Endothelial cell of umbilical vein (primary cell): ENCODE results near the gene BTN2A1.

Experiments
- CTCF ChIP-seq, 2 donors: IDR thresholded peaks; 1 replicate in 1 of 2; 2 replicates in 1 of 2; pipeline ENCODE4 v1.5.1; 2011; ENCODE audit warnings: low read length in 2 of 2, mild to moderate bottlenecking in 2 of 2, moderate library complexity in 2 of 2, control low read depth in 1 of 2, inconsistent platforms in 1 of 2, low read depth in 1 of 2; ENCODE audit not compliant: insufficient read depth in 1 of 2; ENCODE audit errors: extremely low read depth in 1 of 2
- EZH2 ChIP-seq: IDR thresholded peaks from 2 replicates; pipeline ENCODE4 v1.6.1; 2012; ENCODE audit warnings: borderline replicate concordance, low read depth, mild to moderate bottlenecking, moderate library complexity, low read length, inconsistent platforms; ENCODE audit not compliant: severe bottlenecking
- FOS ChIP-seq: IDR thresholded peaks from 2 replicates; pipeline ENCODE4 v1.6.1; 2011; ENCODE audit warnings: mild to moderate bottlenecking, low read length, moderate library complexity, borderline replicate concordance; ENCODE audit not compliant: insufficient read depth
- GATA2 ChIP-seq: IDR thresholded peaks from 2 replicates; pipeline ENCODE4 v1.7.0; 2011; ENCODE audit warnings: low read depth, mild to moderate bottlenecking, moderate library complexity, mixed read lengths, low read length; ENCODE audit not compliant: insufficient read length, insufficient read depth
- JUN ChIP-seq: IDR thresholded peaks from 2 replicates; pipeline ENCODE4 v1.6.1; 2011; ENCODE audit warnings: borderline replicate concordance, low read depth; ENCODE audit not compliant: insufficient read length, insufficient read depth
- MYC ChIP-seq: IDR thresholded peaks from one replicate; pipeline ENCODE4 v1.6.1; 2011; ENCODE audit warnings: mild to moderate bottlenecking, low read depth, low read length
- POLR2A ChIP-seq: IDR thresholded peaks from 2 replicates; pipeline ENCODE4 v1.6.1; 2012; ENCODE audit warnings: low read depth, mild to moderate bottlenecking, control low read depth, low read length
- POLR2AphosphoS5 ChIP-seq: IDR thresholded peaks from 2 replicates; pipeline ENCODE4 v1.6.1; 2012; ENCODE audit warnings: low read depth, mild to moderate bottlenecking, control low read depth, low read length, moderate library complexity; ENCODE audit not compliant: insufficient read depth
- TF ChIP-seq, protein P1 (sequence below): IDR thresholded peaks from 2 replicates; pipeline ENCODE4 v1.6.1; 2011; ENCODE audit not compliant: insufficient read depth, insufficient read length

DNA sequence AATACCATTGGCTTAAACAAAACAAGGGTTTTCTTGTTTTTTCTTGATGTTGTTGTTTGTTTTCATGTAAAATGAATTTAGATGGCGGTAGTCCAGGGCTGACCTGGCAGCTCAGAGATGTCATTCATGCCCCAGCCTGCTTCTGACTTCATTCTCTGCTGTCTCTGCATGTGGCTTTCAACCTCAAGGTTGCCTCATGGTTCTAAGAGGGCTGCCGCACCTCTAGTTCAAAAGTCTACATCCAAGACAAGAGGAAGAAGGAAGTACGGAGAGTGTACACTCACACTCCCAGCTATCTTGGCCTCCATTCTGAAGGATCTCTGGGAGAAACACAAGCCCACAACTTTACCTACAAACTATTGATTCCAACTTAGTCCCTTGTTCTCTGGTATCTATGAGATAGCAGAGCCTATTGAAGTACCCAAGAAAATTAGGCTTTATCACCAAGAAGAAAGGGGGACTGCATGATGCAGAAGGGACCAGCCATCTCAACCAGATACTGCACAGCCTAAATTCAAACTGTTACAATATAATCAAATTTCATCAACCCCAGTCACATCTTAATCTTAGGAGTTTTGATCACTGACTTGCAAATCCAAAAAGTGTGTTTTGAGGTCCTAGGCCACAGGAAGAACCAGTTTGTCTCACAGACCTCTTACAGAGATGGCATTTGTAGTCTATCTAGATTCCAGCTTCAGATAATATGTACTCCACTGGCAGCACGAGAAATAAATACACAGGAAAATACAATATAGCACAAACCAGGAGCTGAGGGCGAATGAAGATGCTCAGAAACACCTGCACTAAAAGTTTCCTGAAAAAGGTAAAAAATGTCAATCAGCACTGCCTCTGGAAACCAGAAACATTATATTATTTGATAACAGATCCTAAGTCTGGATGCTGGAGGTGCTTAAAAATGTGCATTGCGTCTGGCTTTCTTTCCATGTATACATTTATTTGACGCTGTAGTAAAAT, 18.3 kb upstream of the BTN2A1 start:
- TF ChIP-seq CTCF (IDR thresholded peaks at IDR 0.05; ENCODE audit: extremely low read depth in 1 of 2, insufficient read depth in 1 of 2, low read depth in 1 of 2, low read length in 2 of 2) (no peak), EZH2 (no peak), POLR2AphosphoS5 (no peak), POLR2A (no peak), FOS (no peak), MYC (no peak), JUN (no peak), GATA2 (no peak)
- TF ChIP-seq, protein P1, sequence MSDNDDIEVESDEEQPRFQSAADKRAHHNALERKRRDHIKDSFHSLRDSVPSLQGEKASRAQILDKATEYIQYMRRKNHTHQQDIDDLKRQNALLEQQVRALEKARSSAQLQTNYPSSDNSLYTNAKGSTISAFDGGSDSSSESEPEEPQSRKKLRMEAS: no peak
